Body of pancreas (tissue), 4 donors: ENCODE measurements around the gene CCDC78. TPM values are rescaled to one million over a fixed set of nuclear protein-coding genes. Genes with fewer than 3 reads are reported as not detected.

Source experiments
- ATAC-seq: fragments of 150-250 bp; one replicate; pipeline ENCODE4 v1.9.1; 2016
- DNase-seq, 4 donors: peaks; one replicate each; pipeline ENCODE4 v3.0.0-alpha.2; 2019
- H3K27ac ChIP-seq, 4 donors: fragments of 200-600 bp; sonication (generic); 1 replicate in 3 of 4; 2 replicates in 1 of 4; pipeline versions ENCODE4 v1.5.1 to v1.6.1; 2016 to 2019; ENCODE audit warnings: mild to moderate bottlenecking in 1 of 4, mixed read lengths in 1 of 4, moderate library complexity in 1 of 4
- H3K27me3 ChIP-seq, 2 donors: fragments of 200-600 bp; sonication (generic); one replicate each; pipeline ENCODE4 v1.6.0; 2016; ENCODE audit warnings: mild to moderate bottlenecking in 1 of 2
- H3K36me3 ChIP-seq, 2 donors: fragments of 200-600 bp; sonication (generic); replicated peaks in 1 of 2; 2 replicates each; pipeline ENCODE4 v1.5.1; 2016; ENCODE audit warnings: low read depth in 2 of 2; ENCODE audit not compliant: insufficient read depth in 1 of 2
- H3K4me1 ChIP-seq: fragments of 200-600 bp; sonication (generic); one replicate; pipeline ENCODE4 v1.6.0; 2016
- H3K4me3 ChIP-seq, 2 donors: fragments of 200-600 bp; sonication (generic); 1 replicate in 1 of 2; 2 replicates in 1 of 2; pipeline ENCODE4 v1.5.1; 2016 to 2019
- H3K9me3 ChIP-seq, 3 donors: fragments of 200-600 bp; sonication (generic); 1 replicate in 2 of 3; 2 replicates in 1 of 3; pipeline ENCODE4 v1.5.1; 2016
- CTCF ChIP-seq, 7 experiments: fragments of 450-650 bp in 4 of 7; fragments of 200-600 bp in 3 of 7; sonication (generic) in 3 of 7; IDR thresholded peaks; one replicate each; pipeline ENCODE4 v1.5.1; 2016 to 2019; ENCODE audit warnings: antibody characterized with exemption in 7 of 7
- POLR2A ChIP-seq, 3 donors: fragments of 450-650 bp; IDR thresholded peaks; one replicate each; pipeline ENCODE4 v1.6.1; 2016; ENCODE audit warnings: antibody characterized with exemption in 3 of 3, mild to moderate bottlenecking in 2 of 3
- WGBS, 2 donors: methylation state at CpG; one replicate each; pipeline ENCODE4 v1.1.5; 2017; 5-methylcytosine and 5-hydroxymethylcytosine counted together
- intact Hi-C: fragments of 100-400 bp; cut with DNase I; formaldehyde crosslinking; loops from one replicate; pipeline ENCODE4 v1.15.1; 2023
- total RNA-seq, 2 donors: library from RNA; depleted of rRNA; stranded (reverse); fragments of >200 nt; gene quantifications; one replicate each; pipeline ENCODE4 v1.1.0, GENCODE V29; 2016

The CCDC78 gene
- total RNA-seq, 2 donors from 2014 or later: not detected

DNA sequence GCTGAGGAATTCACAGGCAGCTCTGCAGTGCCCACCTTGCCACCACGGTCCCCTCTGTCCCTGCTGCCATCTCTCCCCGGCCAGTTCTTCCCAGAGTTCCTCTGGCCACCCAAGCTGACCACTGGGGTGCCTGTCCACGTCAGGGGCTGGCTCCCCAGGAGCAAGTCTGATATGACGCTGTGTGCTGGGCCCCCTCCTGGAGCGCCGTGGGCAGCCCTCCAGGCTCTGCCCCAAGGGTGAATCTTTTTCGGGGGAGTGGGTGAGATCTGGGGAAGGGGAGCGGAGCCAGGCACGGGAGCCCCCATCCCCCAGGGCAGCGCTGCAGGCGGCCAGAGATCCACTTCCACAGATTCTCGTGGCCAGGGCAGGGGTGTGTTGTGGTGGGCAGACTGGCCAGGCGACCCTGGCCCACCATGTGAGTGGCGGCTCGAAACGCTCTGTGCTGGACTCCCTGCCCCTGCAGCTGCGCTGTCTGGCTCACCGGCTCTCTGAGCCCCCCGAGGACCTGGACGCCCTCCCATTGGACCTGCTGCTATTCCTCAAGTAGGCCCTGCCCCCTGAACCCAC lies 38.0 kb upstream of the CCDC78 start:
- DNase-seq: no peak
- no peak for TF ChIP-seq CTCF (IDR thresholded peaks at IDR 0.05)
- no peak for TF ChIP-seq POLR2A (IDR thresholded peaks at IDR 0.05)
- no peaks in the 10 kb centered on the region for H3K27me3 ChIP-seq
- no peak overlapping the region for H3K4me3 ChIP-seq
- no peak for ATAC-seq
- no peaks in the 10 kb centered on the region for H3K36me3 ChIP-seq
- intact Hi-C loops: no loop called here
- no peak overlapping the region for H3K27ac ChIP-seq
- WGBS, 2 donors: 54 to 90% methylated on average over 2 to 20 of the region's 20 CpGs
- H3K9me3 ChIP-seq: no peaks in the 10 kb centered on the region
- no peaks in the 10 kb centered on the region for H3K4me1 ChIP-seq

DNA sequence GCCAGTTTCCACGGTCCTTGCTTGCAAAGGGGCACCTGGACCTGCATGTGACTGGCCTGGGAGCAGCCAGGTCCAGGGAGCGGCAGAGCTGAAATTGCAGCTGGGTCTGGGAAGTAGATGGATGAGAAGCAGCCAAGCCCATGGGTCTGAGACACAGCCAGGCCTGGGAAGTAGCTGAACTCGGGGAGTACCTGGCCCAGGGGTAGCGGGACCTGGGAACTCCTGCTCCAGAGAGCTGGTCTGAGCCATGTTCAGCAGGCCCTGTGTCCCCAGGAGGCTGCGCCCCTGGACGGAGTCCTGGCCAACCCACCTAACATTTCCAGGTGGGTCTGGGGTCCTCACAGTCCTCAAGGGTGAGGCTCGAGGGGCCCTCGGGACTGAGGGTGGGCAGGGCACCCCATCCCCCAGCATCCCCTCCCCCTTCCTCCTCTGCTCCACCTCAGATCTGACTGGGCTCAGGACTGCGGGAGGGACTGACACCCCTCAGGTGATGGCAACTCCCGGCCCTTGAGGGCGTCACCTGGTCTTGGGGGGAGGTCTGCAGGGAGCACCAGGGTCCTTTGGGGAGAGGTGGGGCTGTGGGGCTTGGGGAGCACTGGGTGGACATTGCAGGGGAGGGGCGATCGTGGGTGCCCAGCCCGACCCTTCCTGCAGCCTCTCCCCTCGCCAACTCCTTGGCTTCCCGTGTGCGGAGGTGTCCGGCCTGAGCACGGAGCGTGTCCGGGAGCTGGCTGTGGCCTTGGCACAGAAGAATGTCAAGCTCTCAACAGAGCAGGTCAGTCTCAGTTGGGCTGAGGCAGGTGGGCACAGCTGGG lies 37.3 kb upstream of the CCDC78 start:
- H3K9me3 ChIP-seq: no peaks in the 10 kb centered on the region
- intact Hi-C loops: no loop called here
- 56 to 59% methylated on average over 7 to 20 of the region's 21 CpGs for WGBS, 2 donors
- ATAC-seq (no peak), DNase-seq (no peak)
- H3K4me1 ChIP-seq: no peaks in the 10 kb centered on the region
- no peaks in the 10 kb centered on the region for H3K36me3 ChIP-seq
- H3K4me3 ChIP-seq: no peak overlapping the region
- H3K27me3 ChIP-seq: no peaks in the 10 kb centered on the region
- H3K27ac ChIP-seq: no peak overlapping the region
- TF ChIP-seq POLR2A (IDR thresholded peaks at IDR 0.05) (no peak), CTCF (IDR thresholded peaks at IDR 0.05) (no peak)

DNA sequence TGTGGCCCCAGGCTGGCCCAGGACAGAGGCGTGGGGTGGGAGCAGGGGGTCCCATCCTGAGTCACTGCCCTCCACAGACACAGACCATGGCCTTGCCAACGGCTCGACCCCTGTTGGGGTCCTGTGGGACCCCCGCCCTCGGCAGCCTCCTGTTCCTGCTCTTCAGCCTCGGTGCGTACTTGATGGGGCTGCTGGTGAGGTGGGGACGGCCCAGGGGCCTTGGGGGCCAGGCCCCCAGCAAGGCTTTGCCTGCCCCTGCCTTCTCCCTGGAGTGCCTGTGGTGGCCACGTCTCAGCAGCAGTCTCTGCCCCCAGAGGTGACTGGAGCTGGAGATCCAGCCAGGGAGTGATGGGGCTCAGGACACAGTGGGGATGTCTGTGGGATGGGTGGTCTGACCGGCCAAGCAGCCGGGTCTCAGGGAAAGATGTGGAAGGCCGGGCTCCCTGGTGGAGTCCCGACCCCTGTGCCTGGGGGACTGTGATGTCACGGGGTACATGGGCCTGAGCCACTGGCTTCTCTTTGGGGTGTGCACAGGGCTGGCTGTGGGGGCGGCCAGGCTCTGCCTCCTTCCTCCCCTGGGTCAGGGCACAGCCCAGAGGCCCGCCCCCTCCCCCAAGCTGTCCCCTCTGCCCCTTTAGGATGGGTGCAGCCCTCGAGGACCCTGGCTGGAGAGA lies 36.5 kb upstream of the CCDC78 start:
- DNase-seq (no peak), ATAC-seq (no peak)
- no peak overlapping the region for H3K27ac ChIP-seq
- H3K4me3 ChIP-seq: no peak overlapping the region
- intact Hi-C loops: no loop called here
- 43 to 66% methylated on average over 4 to 16 of the region's 17 CpGs for WGBS, 2 donors
- H3K27me3 ChIP-seq: no peaks in the 10 kb centered on the region
- TF ChIP-seq CTCF (IDR thresholded peaks at IDR 0.05): no peak
- no peak for TF ChIP-seq POLR2A (IDR thresholded peaks at IDR 0.05)
- H3K9me3 ChIP-seq: no peaks in the 10 kb centered on the region
- H3K36me3 ChIP-seq: no peaks in the 10 kb centered on the region
- H3K4me1 ChIP-seq: no peaks in the 10 kb centered on the region

DNA sequence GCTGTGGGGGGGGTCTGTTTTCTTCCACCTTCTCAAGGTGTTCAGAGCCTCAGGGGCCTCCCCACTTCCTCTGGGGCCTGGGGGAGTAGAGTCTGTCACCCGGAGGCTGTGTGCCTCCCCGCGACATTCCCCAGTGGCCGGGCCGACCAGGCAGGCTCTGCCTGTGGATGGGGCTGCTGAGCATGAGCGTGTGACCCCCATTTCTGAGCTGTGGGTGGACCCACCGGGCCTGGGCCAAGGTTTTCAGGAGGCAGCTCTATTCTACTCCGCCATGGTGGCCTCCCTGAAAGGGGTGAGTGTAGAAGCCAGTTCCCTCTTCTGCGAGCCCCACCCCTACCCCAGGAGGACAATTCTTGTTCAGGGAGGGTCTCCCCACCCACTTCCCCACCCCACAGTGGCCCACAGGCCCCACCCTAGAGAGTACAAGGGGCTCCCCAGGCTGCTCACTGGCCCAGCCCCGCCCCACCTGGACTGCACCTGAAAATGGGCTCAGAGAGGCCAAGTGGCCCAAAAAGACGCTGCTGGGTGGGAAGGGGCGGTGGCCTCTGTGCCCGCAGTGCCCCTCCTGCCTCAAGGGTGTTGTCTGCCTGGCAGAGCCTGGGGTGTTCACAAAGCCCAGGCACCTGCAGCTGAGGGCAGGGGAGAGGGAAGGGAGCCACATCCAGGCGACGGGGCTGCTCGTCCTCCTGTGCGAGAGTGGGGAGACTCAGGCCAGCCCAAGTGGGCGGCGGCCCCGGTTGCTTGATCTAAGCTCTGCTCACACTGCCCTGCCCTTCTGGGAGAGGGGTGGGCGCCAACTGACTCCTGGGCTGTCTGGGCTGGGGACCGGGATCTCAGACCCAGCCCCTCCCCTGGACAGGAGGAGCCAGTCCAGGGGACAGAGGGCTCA lies 35.6 kb upstream of the CCDC78 start:
- ATAC-seq (no peak), DNase-seq (no peak)
- intact Hi-C loops: no loop called here
- TF ChIP-seq POLR2A (IDR thresholded peaks at IDR 0.05): no peak
- TF ChIP-seq CTCF (IDR thresholded peaks at IDR 0.05): no peak
- H3K27ac ChIP-seq: no peak overlapping the region
- WGBS, 2 donors: 62 to 71% methylated on average over 2 to 21 of the region's 22 CpGs
- H3K27me3 ChIP-seq: no peaks in the 10 kb centered on the region
- no peaks in the 10 kb centered on the region for H3K4me1 ChIP-seq
- no peak overlapping the region for H3K4me3 ChIP-seq
- H3K36me3 ChIP-seq: no peaks in the 10 kb centered on the region
- no peaks in the 10 kb centered on the region for H3K9me3 ChIP-seq
